Esophagus squamous epithelium (tissue), 4 donors: ENCODE measurements around the gene COX4I1.

Experiments
- POLR2A ChIP-seq, 4 donors: fragments of 450-650 bp; IDR thresholded peaks; one replicate each; pipeline ENCODE4 v1.6.1; 2017; ENCODE audit warnings: antibody characterized with exemption in 4 of 4, mild to moderate bottlenecking in 4 of 4, moderate library complexity in 3 of 4
- TF ChIP-seq, protein P1 (sequence below), 6 experiments: fragments of 450-650 bp in 4 of 6; fragments of 200-600 bp in 2 of 6; sonication (generic) in 2 of 6; IDR thresholded peaks; one replicate each; pipeline ENCODE4 v1.5.1; 2016 to 2019; ENCODE audit warnings: antibody characterized with exemption in 6 of 6, mild to moderate bottlenecking in 4 of 6, moderate library complexity in 4 of 6

DNA sequence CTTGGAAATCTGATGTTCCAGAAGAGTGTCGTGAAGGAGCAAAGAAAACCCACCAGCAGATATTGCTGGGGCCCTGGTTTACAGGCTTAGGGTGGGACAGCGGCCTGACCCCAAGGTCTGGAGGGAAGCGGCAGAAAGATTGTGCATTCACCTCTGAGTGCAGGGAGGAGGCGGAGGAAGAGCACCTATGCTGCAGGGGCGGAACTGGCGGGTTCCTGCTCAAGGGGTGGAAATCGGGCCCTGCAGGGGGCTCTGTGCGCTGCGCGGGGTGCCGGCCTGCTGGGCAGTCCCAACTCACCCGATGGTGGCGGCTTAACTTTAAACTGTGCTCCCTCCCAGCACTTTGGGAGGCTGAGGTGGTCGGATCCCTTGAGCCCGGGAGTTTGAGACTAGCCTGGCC, 47.5 kb downstream of the COX4I1 start:
- TF ChIP-seq, protein P1, sequence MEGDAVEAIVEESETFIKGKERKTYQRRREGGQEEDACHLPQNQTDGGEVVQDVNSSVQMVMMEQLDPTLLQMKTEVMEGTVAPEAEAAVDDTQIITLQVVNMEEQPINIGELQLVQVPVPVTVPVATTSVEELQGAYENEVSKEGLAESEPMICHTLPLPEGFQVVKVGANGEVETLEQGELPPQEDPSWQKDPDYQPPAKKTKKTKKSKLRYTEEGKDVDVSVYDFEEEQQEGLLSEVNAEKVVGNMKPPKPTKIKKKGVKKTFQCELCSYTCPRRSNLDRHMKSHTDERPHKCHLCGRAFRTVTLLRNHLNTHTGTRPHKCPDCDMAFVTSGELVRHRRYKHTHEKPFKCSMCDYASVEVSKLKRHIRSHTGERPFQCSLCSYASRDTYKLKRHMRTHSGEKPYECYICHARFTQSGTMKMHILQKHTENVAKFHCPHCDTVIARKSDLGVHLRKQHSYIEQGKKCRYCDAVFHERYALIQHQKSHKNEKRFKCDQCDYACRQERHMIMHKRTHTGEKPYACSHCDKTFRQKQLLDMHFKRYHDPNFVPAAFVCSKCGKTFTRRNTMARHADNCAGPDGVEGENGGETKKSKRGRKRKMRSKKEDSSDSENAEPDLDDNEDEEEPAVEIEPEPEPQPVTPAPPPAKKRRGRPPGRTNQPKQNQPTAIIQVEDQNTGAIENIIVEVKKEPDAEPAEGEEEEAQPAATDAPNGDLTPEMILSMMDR (IDR thresholded peaks at IDR 0.05) = no peak
- TF ChIP-seq POLR2A (IDR thresholded peaks at IDR 0.05) = no peak
